Right cardiac atrium (tissue), 5 donors: ENCODE data around the gene A4GALT. TPM values are rescaled to one million over a fixed set of nuclear protein-coding genes. Genes with fewer than 3 reads are reported as not detected.

Experiments
- ATAC-seq, 2 donors: fragments of 200-7000 bp; cut with Tn5 transposase; one replicate each; pipeline versions ENCODE4 v1.8.0 to v1.9.1; 2020; ENCODE audit warnings: moderate library complexity in 2 of 2, mild to moderate bottlenecking in 1 of 2
- DNase-seq, 3 donors: peaks; one replicate each; pipeline ENCODE4 v3.0.0-alpha.2; 2020
- H3K27ac ChIP-seq: one replicate; pipeline ENCODE4 v1.5.1; 2013; ENCODE audit warnings: mild to moderate bottlenecking, low read length, control low read depth, moderate library complexity
- H3K27me3 ChIP-seq: one replicate; pipeline ENCODE4 v1.6.1; 2013; ENCODE audit not compliant: control insufficient read depth, insufficient read depth
- H3K4me1 ChIP-seq: one replicate; pipeline ENCODE4 v1.6.1; 2013; ENCODE audit warnings: low read length; ENCODE audit not compliant: control insufficient read depth, insufficient read depth
- H3K4me3 ChIP-seq: one replicate; pipeline ENCODE4 v1.5.1; 2013; ENCODE audit warnings: low read length, control low read depth
- H3K9me3 ChIP-seq: one replicate; pipeline ENCODE4 v1.6.1; 2013; ENCODE audit warnings: low read length; ENCODE audit not compliant: control insufficient read depth
- WGBS: extraction: QIAGEN DNeasy Blood & Tissue Kit; methylation state at CpG from one replicate; pipeline ENCODE4 v1.1.7; 2013; 5-methylcytosine and 5-hydroxymethylcytosine counted together
- intact Hi-C, 4 donors: fragments of 100-400 bp; cut with DNase I; formaldehyde crosslinking; loops; one replicate each; pipeline versions ENCODE4 v1.11.0 to v1.14.0; 2022 to 2023
- long read RNA-seq, 4 donors: library from polyadenylated mRNA; unstranded; transcript quantifications; one replicate each; pipeline ENCODE4 v2.0.0, GENCODE V29; 2020 to 2021
- polyA plus RNA-seq: library from polyadenylated mRNA; stranded (reverse); fragments of 200-250 nt; gene quantifications from one replicate; pipeline ENCODE4 v1.2.3, GENCODE V29; 2013
- total RNA-seq, 4 donors: library from RNA; stranded (reverse); fragmentation: NEBNext Ultra II Directional; extraction: Animal tissue kit (Norgen Biotek cat#: 25700); gene quantifications; one replicate each; pipeline ENCODE4 v1.2.1, GENCODE V29; 2021
- donor health status: healthy with polysubstance abuse.
- donor health status: DM: no; HTN: yes; CAD: no.
- donor health status: DM: no; HTN: no; CAD: no.
- donor health status: DM: no; HTN: yes; CAD: no; lungs with severe emphysema.
- donor health status: DM: yes; HTN: yes; CAD: no.

A4GALT gene, protein sequence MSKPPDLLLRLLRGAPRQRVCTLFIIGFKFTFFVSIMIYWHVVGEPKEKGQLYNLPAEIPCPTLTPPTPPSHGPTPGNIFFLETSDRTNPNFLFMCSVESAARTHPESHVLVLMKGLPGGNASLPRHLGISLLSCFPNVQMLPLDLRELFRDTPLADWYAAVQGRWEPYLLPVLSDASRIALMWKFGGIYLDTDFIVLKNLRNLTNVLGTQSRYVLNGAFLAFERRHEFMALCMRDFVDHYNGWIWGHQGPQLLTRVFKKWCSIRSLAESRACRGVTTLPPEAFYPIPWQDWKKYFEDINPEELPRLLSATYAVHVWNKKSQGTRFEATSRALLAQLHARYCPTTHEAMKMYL
- total RNA-seq (100 to 1,000 TPM in 1 of 4 donors, 10 to 100 TPM in 3; 74.3 to 103 (median 86.8) TPM), polyA plus RNA-seq (66.3 TPM)
- long read RNA-seq, donor 1, transcript A4GALT-201 (2 exons, 2,019 nt) = minor isoform, 11 of 186 reads
- long read RNA-seq, donor 1, transcript A4GALT-206 (3 exons, 2,141 nt) = major isoform, 43 of 186 reads
- long read RNA-seq, donor 1, transcript A4GALT-202 (3 exons, 1,956 nt) = minor isoform, 13 of 186 reads
- long read RNA-seq, donor 1, partial matches to known transcripts = 6 of 186 reads
- long read RNA-seq, donor 1, other reads (novel, unspliced or antisense) = 113 of 186 reads
- long read RNA-seq, donor 2, transcript A4GALT-202 (3 exons, 1,956 nt) = minor isoform, 5 of 108 reads
- long read RNA-seq, donor 2, transcript A4GALT-206 (3 exons, 2,141 nt) = major isoform, 43 of 108 reads
- long read RNA-seq, donor 2, partial matches to known transcripts = 8 of 108 reads
- long read RNA-seq, donor 2, other reads (novel, unspliced or antisense) = 49 of 108 reads
- long read RNA-seq, donor 3, transcript A4GALT-202 (3 exons, 1,956 nt) = minor isoform, 8 of 311 reads
- long read RNA-seq, donor 3, transcript A4GALT-206 (3 exons, 2,141 nt) = major isoform, 58 of 311 reads
- long read RNA-seq, donor 3, transcript A4GALT-201 (2 exons, 2,019 nt) = minor isoform, 5 of 311 reads
- long read RNA-seq, donor 3, partial matches to known transcripts = 7 of 311 reads
- long read RNA-seq, donor 3, other reads (novel, unspliced or antisense) = 233 of 311 reads
- long read RNA-seq, donor 4, transcript A4GALT-201 (2 exons, 2,019 nt) = minor isoform, 5 of 111 reads
- long read RNA-seq, donor 4, transcript A4GALT-206 (3 exons, 2,141 nt) = major isoform, 53 of 111 reads
- long read RNA-seq, donor 4, partial matches to known transcripts = 6 of 111 reads
- long read RNA-seq, donor 4, other reads (novel, unspliced or antisense) = 42 of 111 reads

DNA sequence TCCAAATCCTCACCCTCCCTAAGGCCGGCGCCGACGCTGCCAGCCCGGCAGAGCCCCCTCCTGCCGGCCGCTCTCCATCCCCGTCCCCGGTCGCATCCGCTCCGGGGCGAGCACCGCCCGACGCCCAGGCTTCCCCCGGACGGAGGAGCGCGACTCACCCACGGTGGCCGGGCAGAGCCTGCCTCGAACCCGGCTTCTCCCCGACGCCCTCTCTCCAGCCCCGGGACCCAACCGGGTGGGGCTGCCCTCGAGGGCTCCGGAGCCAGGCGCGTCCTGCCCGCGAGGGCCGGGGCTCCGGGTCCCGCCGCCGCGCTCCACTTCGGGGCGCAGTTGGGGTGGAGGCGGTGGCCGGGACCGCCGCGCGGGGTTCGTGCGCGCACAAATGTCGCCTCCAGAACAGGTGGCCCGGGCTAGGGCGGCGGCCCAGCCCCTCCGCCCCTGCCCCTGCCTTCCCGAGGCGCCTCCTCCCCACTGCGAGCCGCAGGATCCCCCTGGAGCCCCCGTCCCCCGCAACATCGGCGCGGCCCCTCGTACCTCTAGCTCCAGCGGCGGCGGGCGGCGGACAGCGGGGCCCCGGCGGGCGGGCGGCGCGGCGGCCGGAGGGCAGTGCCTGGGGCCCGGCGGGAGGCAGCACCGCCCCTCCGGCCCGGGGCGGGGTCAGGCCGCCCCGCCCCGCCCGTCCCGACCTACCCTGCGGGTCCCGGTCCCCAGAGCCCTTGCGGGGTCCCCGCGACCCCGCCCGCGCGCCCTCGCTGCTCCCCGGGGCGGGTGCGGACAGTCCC lies at the start of gene A4GALT:
TSS of gene A4GALT (minus strand) at position 608 of the 782 bp plus-strand sequence. CDS start 26,919 bp downstream, outside the sequence.
- under 1% methylated on average over 99 of the region's 104 CpGs for WGBS
- DNase-seq = peak; percentile 43 to 82 (median 80)
- intact Hi-C loops = loop anchor here in 2 of 4 donors (5.0 to 10.0 kb wide), 2 partner anchors 33 to 56 kb away; no protein-coding TSS in a partner anchor
- peak; percentile 71 to 75 for ATAC-seq
- peak within 1 kb of the TSS; percentile 84 for H3K27ac ChIP-seq
- no peaks in the 10 kb centered on the region for H3K27me3 ChIP-seq
- peak within 1 kb of the TSS; percentile 92 for H3K4me3 ChIP-seq
- peaks cover 12% of the 10 kb centered on the region for H3K4me1 ChIP-seq
- no peaks in the 10 kb centered on the region for H3K9me3 ChIP-seq

DNA sequence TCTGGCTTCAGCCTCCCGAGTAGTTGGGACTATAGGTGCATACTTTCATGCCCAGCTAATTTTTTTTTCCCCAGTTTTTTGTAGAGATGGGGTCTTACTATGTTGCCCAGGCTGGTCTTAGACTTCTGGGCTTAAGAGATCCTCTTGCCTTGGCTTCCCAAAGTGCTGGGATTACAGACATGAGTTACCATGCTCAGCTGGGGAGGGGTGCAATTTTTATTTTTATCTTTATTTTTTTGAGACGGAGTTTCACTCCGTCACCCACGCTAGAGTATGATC lies 49.7 kb upstream of the A4GALT start:
- ATAC-seq = no peak
- Histone ChIP-seq H3K4me1 (peaks cover 2% of the 10 kb centered on the region), H3K9me3 (no peaks in the 10 kb centered on the region), H3K27ac (no peak overlapping the region), H3K27me3 (no peaks in the 10 kb centered on the region), H3K4me3 (no peak overlapping the region)
- intact Hi-C loops = no loop called here
- WGBS = 84% methylated on average over 4 of the region's 4 CpGs
- no peak for DNase-seq

DNA sequence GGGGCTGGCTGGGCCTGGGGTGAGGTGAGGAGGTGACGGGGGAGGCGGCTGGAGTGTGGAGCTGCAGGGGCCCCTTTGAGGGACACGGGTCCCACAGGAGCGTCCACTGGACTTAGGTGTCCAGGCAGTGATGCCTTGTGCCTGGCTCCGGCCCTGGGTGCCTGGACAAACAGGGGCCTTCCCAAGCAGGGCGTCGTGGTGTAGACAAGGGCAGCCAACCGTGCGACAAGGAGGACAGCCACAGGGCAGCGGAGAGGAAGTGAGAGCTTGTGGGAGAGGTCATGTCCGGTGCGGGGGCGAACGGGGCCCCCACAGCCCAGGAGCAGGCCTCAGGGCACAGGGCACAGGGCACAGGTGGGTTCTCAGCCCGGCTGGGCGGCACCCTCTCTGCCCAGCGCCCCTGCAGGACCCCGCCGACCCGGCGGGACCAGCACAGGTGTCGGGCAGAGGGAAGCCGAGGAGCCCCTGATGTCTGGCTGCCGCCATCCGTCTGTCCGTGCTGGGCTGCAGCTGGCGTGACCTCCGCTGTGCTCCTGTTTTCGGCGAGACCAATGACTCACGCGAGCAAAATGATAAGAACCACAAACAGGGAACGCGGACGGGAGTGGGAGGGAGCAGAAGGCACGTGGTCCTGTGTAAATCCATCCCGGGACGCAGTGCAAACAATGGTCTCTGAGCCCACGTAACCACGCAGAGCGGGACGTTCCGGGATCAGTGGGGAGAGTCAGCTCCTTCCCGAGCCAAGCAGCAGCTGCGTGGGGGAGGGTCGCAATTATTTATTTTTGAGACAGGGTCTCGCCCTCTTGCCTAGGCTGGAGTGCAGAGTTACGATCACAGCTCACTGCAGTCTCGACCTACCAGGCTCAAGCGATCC lies 49.1 kb upstream of the A4GALT start:
- Histone ChIP-seq H3K4me1 (peaks cover 2% of the 10 kb centered on the region), H3K4me3 (no peak overlapping the region), H3K9me3 (no peaks in the 10 kb centered on the region), H3K27ac (no peak overlapping the region), H3K27me3 (no peaks in the 10 kb centered on the region)
- WGBS = 40% methylated on average over 50 of the region's 50 CpGs
- ATAC-seq (peak; percentile 70 to 83), DNase-seq (peak; percentile 82 to 88 (median 83))
- intact Hi-C loops = no loop called here

DNA sequence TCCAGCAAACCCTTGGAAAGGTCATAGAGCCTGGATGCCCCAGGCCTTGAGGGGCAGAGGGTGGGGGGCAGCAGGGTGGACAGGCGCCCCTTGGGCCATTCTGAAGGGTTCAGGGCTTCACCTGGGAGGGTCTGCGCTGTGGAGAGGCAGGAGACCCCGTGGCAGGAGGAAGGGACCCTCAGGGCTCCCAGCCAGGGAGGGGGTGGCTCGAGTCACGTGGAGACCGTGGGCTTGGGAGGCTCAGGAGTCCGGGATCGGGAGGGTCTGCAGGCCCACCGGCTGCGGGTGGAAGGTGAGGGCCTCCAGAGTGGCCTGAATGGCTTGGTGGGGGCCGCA lies 48.5 kb upstream of the A4GALT start:
- H3K4me1 ChIP-seq = peaks cover 2% of the 10 kb centered on the region
- no peak overlapping the region for H3K4me3 ChIP-seq
- intact Hi-C loops = no loop called here
- ATAC-seq = peak in 1 of 2 donors; percentile 2
- DNase-seq = no peak
- H3K27ac ChIP-seq = no peak overlapping the region
- 92% methylated on average over 11 of the region's 11 CpGs for WGBS
- H3K9me3 ChIP-seq = no peaks in the 10 kb centered on the region
- no peaks in the 10 kb centered on the region for H3K27me3 ChIP-seq

DNA sequence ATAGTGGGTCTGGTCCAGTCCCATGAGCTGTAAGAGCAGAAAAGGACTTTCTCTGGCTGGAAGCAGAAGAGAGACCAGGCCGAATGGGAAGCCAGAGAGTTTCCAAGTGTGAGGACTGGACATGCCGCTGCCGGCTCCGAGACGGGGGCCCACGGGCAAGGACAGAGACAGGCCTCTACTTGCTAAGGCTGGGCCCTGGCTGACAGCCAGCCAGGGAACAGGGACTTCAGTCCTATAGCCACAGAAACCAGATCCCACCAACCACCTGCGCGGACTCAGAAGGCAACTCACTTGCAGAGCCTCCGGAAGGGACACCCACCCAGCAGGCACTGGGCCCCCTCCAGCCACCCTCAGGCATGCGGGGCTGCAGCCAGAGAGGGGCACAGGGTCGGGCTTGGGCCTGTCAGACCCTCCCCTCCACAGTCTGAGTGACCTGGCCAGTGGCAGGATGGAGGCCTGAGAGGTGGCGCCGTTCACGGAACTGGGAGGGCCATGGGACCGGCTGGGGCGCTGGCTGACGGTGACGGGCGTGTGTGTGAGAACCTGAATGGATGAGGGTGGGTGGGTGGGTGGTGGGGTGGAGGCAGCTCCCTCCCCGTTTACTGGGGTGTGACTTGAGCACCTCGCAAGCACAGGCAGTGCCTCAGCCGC lies 47.8 kb upstream of the A4GALT start:
- Histone ChIP-seq H3K27me3 (no peaks in the 10 kb centered on the region), H3K4me3 (no peak overlapping the region), H3K27ac (no peak overlapping the region), H3K4me1 (peaks cover 2% of the 10 kb centered on the region), H3K9me3 (no peaks in the 10 kb centered on the region)
- no peak for DNase-seq
- intact Hi-C loops = no loop called here
- no peak for ATAC-seq
- 89% methylated on average over 22 of the region's 22 CpGs for WGBS

DNA sequence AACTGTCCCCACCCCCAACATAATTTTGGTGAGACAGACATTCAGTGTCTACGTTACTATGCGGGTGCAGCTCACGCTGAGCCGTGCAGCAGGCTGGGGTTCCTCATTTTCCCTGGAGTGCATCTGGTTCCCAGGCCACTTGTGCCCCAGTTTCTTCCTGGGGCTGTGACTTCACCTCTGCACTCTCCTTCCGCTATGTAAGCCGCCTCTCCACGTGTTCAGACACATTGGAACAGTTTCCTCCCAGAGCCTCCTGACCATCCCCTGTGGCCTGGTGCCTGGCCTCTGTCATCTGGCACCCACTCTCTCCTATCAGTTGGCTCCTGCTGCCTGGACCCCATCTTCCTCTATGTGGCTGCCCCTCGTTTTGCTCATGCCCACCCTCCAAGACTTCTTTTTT lies 46.2 kb upstream of the A4GALT start:
- WGBS = 65% methylated on average over 8 of the region's 8 CpGs
- Histone ChIP-seq H3K27me3 (no peaks in the 10 kb centered on the region), H3K4me3 (no peak overlapping the region), H3K4me1 (peaks cover 2% of the 10 kb centered on the region), H3K9me3 (no peaks in the 10 kb centered on the region), H3K27ac (no peak overlapping the region)
- DNase-seq = no peak
- ATAC-seq = peak in 1 of 2 donors; percentile 17
- intact Hi-C loops = no loop called here

DNA sequence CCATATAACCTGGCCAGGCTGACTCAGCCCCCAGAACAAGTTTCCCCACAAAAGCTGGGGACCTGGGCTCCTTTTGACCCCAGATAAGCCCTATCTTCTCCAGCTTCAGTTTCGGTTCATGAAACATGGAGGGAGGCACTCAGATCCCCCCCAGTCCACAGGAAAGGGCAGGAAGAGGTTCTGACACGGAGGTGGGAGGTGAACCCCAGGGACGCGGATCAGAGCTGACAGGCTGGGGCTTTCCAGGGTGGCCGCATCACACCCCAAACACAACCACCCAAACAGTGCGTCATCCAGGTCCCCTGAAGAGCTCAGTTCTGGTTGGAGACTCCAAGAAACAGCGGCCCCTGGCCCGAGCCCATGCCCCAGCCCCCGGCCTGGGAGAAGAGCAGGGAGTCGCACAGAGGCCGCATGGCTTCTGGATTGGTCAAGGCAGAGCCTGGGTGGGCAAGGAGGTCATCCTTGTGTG lies 44.3 kb upstream of the A4GALT start:
- no peaks in the 10 kb centered on the region for H3K27me3 ChIP-seq
- 80% methylated on average over 11 of the region's 11 CpGs for WGBS
- no peak overlapping the region for H3K27ac ChIP-seq
- no peak overlapping the region for H3K4me3 ChIP-seq
- H3K4me1 ChIP-seq = peaks cover 2% of the 10 kb centered on the region
- no peaks in the 10 kb centered on the region for H3K9me3 ChIP-seq
- intact Hi-C loops = no loop called here
- no peak for ATAC-seq
- peak in 1 of 3 donors; percentile 37 for DNase-seq

DNA sequence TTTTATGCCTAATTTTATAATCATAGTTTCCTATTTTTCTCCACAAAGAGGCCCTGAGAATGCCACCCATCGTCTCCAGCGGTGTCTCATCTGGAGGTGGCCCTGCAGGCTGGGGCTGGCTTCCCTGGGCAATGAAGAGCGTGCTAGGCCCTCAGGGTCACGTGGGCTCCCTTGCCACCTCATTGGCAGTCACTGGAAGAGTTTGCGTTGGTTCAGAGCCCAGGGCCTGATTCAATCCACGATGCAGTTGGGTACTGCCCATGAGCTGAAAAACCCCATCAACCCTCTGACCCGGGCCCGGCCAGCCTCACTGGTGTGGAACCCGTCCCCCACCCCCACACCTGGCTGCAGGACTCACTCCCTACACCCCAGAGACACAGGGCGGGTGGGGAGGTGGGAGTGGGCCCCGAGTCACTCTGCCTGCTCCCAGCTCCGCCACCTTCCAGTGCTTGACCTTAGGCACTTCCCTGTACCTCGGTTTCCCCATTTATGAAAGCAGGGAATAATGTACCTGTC lies 43.4 kb upstream of the A4GALT start:
- Histone ChIP-seq H3K4me1 (no peaks in the 10 kb centered on the region), H3K4me3 (no peak overlapping the region), H3K27me3 (no peaks in the 10 kb centered on the region), H3K27ac (no peak overlapping the region), H3K9me3 (no peaks in the 10 kb centered on the region)
- DNase-seq = no peak
- intact Hi-C loops = no loop called here
- WGBS = 86% methylated on average over 13 of the region's 13 CpGs
- ATAC-seq = no peak

DNA sequence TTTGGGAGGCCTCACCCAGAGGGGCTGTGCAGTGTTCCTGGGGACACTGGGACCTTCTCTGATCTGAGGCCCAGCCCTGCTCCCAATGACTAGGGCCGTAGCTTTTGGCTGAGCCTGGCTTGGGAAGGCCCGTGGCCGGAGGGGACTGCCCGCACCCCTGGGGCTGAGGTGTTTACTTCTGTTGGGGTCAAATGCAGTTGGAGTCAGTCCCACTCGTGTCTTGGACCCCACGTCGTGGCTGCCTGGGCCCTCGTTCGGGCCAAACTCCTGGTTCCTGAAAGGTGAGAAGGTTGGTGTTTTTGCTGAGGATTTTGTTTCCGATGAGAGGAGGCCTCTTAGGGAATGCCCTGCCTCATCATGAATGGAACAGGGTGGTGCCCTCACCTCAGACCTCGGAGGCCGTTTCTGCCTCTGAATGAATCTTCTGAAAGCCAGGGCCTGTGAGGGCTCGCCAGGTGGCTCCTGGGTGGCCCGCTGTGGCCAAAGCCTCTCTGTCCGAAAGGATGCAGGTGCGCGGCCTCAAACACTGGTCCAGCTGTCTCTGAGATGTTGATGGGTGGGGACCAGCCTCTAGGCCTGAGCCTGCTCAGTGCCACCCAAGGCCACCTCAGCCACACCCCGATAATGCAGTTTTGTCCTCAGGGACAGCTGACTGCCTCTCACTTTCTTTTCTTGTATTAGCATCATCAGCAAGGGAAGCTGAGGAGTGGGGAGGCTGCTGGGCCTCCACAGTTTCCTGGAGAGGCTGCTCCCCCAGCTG lies 40.3 kb upstream of the A4GALT start:
- H3K4me1 ChIP-seq = no peaks in the 10 kb centered on the region
- WGBS = 81% methylated on average over 18 of the region's 18 CpGs

More for the DNA sequence above, 40.3 kb upstream of the A4GALT start:
- no peaks in the 10 kb centered on the region for H3K9me3 ChIP-seq
- H3K27ac ChIP-seq = no peak overlapping the region
- ATAC-seq (no peak), DNase-seq (no peak)
- intact Hi-C loops = no loop called here
- no peak overlapping the region for H3K4me3 ChIP-seq
- no peaks in the 10 kb centered on the region for H3K27me3 ChIP-seq
